NCI-H82 (cell line): ENCODE measurements around the gene BMP7.

Experiments
- DNase-seq: peaks from one replicate; lab custom pipeline; 2025; lab: John Stamatoyannopoulos, UW

Gene BMP7

DNA sequence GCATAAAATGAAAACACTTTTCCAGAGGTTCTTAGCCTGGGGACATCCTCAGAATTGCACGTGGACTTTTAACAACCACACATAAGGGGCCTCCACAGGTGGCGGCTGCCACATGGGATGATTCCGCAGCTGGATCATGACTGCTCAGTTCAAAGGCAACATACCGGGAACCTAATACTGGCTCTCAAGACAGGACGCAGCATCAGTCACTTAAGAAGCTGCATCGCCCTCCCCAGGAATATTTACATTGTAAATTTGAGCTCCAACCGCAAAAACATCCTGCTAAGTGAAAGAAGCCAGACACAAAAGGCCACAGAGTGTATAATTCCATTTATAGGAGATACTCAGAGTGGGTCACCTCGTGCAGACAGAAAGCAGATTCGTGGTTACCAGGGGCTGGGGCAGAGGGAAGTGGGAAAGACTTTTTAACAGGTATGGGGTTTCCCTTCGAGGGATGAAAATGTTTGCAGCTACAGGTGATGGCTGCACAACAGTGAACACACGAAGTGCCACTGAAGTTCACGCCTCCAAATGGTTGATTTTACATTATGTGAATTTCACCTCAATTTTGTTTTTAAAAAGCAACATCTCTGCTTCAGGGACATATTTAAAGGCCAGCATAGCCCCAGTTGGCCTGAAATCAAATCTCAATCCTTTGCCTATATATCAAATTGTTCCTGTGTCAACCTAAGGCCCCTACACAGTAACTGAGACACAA is 141.5 kb downstream of the BMP7 start:
- no peak for DNase-seq

- no peak for DNase-seq
Observed at GRCh38 chr20:57124366-57124765, 142.1 kb downstream of the BMP7 start.

- no peak for DNase-seq
Observed at GRCh38 chr20:57123504-57123903, 142.9 kb downstream of the BMP7 start.

GRCh38 chr20:57122536-57123489 is 143.6 kb downstream of the BMP7 start:
- DNase-seq: no peak

- DNase-seq: no peak
Observed at GRCh38 chr20:57118964-57119363, 147.5 kb downstream of the BMP7 start.
